Activated CD8-positive, alpha-beta memory T cell treated with anti-CD3 and anti-CD28 coated beads, Interleukin-2, amount 50 U/mL, for 1 hour (primary cell): ENCODE data around the gene DYNLT4.

Experiments
- DNase-seq: peaks from one replicate; pipeline ENCODE4 v3.0.0-alpha.2; 2020; ENCODE audit errors: extremely low read depth

DYNLT4 gene

GRCh38 chr1:44757420-44757819 is 49.7 kb downstream of the DYNLT4 start:
- no peak for DNase-seq
